Fibroblast of skin of scalp (primary cell): Measurements from ENCODE around the gene PLA2G4D.
"Not testable (repeated sequence)": the region's sequence is repeated elsewhere in the genome, so short reads cannot be mapped to it uniquely, and the experiment has no call there.

Source experiments
- DNase-seq: peaks from one replicate; pipeline ENCODE4 v3.0.0-alpha.2; 2013

The PLA2G4D gene

GRCh38 chr15:42128476-42128875, 34.1 kb upstream of the PLA2G4D start:
- no peak for DNase-seq

- DNase-seq, result no peak
Observed at GRCh38 chr15:42123546-42123945, 29.2 kb upstream of the PLA2G4D start.

GRCh38 chr15:42121682-42122081, 27.3 kb upstream of the PLA2G4D start:
- DNase-seq, result no peak

GRCh38 chr15:42121021-42121420, 26.7 kb upstream of the PLA2G4D start:
- DNase-seq, result no peak

- DNase-seq, result no peak
Observed at GRCh38 chr15:42120285-42120684, 25.9 kb upstream of the PLA2G4D start.

- DNase-seq, result no peak
Observed at GRCh38 chr15:42119446-42119760, 25.0 kb upstream of the PLA2G4D start.

GRCh38 chr15:42118650-42119445, 24.5 kb upstream of the PLA2G4D start:
- no peak for DNase-seq

- no peak for DNase-seq
Observed at GRCh38 chr15:42111924-42112323, 17.6 kb upstream of the PLA2G4D start.

GRCh38 chr15:42110367-42110766, 16.0 kb upstream of the PLA2G4D start:
- no peak for DNase-seq

GRCh38 chr15:42108806-42109205, 14.4 kb upstream of the PLA2G4D start:
- no peak for DNase-seq

- no peak for DNase-seq
Observed at GRCh38 chr15:42108189-42108588, 13.8 kb upstream of the PLA2G4D start.

GRCh38 chr15:42107473-42107872, 13.1 kb upstream of the PLA2G4D start:
- no peak for DNase-seq

- no peak for DNase-seq
Observed at GRCh38 chr15:42106288-42106687, 11.9 kb upstream of the PLA2G4D start.

- DNase-seq, result peak; percentile 40
Observed at GRCh38 chr15:42104095-42104891, 9.9 kb upstream of the PLA2G4D start.

- no peak for DNase-seq
Observed at GRCh38 chr15:42102646-42103235, 8.4 kb upstream of the PLA2G4D start.

- DNase-seq, result peak; percentile 89
Observed at GRCh38 chr15:42101861-42102260, 7.5 kb upstream of the PLA2G4D start.

GRCh38 chr15:42100021-42100800, 5.8 kb upstream of the PLA2G4D start:
- no peak for DNase-seq

GRCh38 chr15:42097018-42097417, 2.7 kb upstream of the PLA2G4D start:
- DNase-seq, result no peak

- DNase-seq, result no peak
Observed at GRCh38 chr15:42093966-42094365, 396 bp downstream of the PLA2G4D start.

- DNase-seq, result peak; percentile 22
Observed at GRCh38 chr15:42092398-42093318, 1.7 kb downstream of the PLA2G4D start.

GRCh38 chr15:42091753-42092397, 2.5 kb downstream of the PLA2G4D start:
- not testable (repeated sequence) for DNase-seq
